Measurements from ENCODE around the gene KLHL5.

Gene KLHL5

GRCh38 chr4:39044956-39045826 is 16.8 kb upstream of the KLHL5 start:
- peak; percentile 43 for DNase-seq

GRCh38 chr4:39045827-39046221 is 16.2 kb upstream of the KLHL5 start:
- no peak for DNase-seq

GRCh38 chr4:39046249-39046648 is 15.8 kb upstream of the KLHL5 start:
- no peak for DNase-seq

- DNase-seq, result no peak
Measured at GRCh38 chr4:39047681-39048080, 14.4 kb upstream of the KLHL5 start.

- DNase-seq, result no peak
Measured at GRCh38 chr4:39048311-39048710, 13.7 kb upstream of the KLHL5 start.

GRCh38 chr4:39050590-39050989 is 11.4 kb upstream of the KLHL5 start:
- DNase-seq, result no peak

- DNase-seq, result no peak
Measured at GRCh38 chr4:39051492-39051891, 10.5 kb upstream of the KLHL5 start.

GRCh38 chr4:39053983-39054382 is 8.0 kb upstream of the KLHL5 start:
- no peak for DNase-seq

GRCh38 chr4:39054497-39054896 is 7.5 kb upstream of the KLHL5 start:
- DNase-seq, result peak; percentile 3

- no peak for DNase-seq
Measured at GRCh38 chr4:39056023-39056422, 6.0 kb upstream of the KLHL5 start.

GRCh38 chr4:39061457-39061856 is 575 bp upstream of the KLHL5 start:
- DNase-seq, result no peak

- DNase-seq, result no peak
Measured at GRCh38 chr4:39062770-39063097, 702 bp downstream of the KLHL5 start.

GRCh38 chr4:39063430-39063829 is 1.4 kb downstream of the KLHL5 start:
- DNase-seq, result no peak

GRCh38 chr4:39066371-39066770 is 4.3 kb downstream of the KLHL5 start:
- no peak for DNase-seq

GRCh38 chr4:39067031-39067430 is 5.0 kb downstream of the KLHL5 start:
- DNase-seq, result no peak

- DNase-seq, result no peak
Measured at GRCh38 chr4:39067451-39067850, 5.4 kb downstream of the KLHL5 start.

GRCh38 chr4:39068907-39069306 is 6.9 kb downstream of the KLHL5 start:
- no peak for DNase-seq

GRCh38 chr4:39078829-39079228 is 16.8 kb downstream of the KLHL5 start:
- no peak for DNase-seq

GRCh38 chr4:39083164-39083563 is 21.1 kb downstream of the KLHL5 start:
- no peak for DNase-seq

GRCh38 chr4:39085891-39086290 is 23.9 kb downstream of the KLHL5 start:
- DNase-seq, result no peak

- DNase-seq, result no peak
Measured at GRCh38 chr4:39096847-39097246, 34.8 kb downstream of the KLHL5 start.

GRCh38 chr4:39097290-39097689 is 35.3 kb downstream of the KLHL5 start:
- DNase-seq, result no peak

- no peak for DNase-seq
Measured at GRCh38 chr4:39102297-39102696, 40.3 kb downstream of the KLHL5 start.

- DNase-seq, result no peak
Measured at GRCh38 chr4:39103291-39103690, 41.3 kb downstream of the KLHL5 start.

- no peak for DNase-seq
Measured at GRCh38 chr4:39104255-39104654, 42.2 kb downstream of the KLHL5 start.
